ENCODE measurements around the gene PHF2. TPM values are rescaled to one million over a fixed set of nuclear protein-coding genes. Genes with fewer than 3 reads are reported as not detected.

PHF2 gene
- polyA plus RNA-seq, 1 of the 3 experiments (the other 2 are of a cell fraction), result 11.2 TPM

- Histone ChIP-seq H3K36me3 (replicated peaks in 1 of 2; ENCODE audit: control insufficient read depth in 1 of 2, insufficient read depth in 2 of 2, low read length in 1 of 2) (peaks cover 18 to 32% of the 10 kb centered on the region in 2 experiments), H3K79me2 (ENCODE audit: insufficient read depth) (no peaks in the 10 kb centered on the region), H3K4me2 (no peak overlapping the region), H3K9me3 (peaks cover 6% of the 10 kb centered on the region; the same call in 1 of the 2 replicates), H3K27me3 (ENCODE audit: insufficient read depth) (no peaks in the 10 kb centered on the region), H3K9ac (no peak overlapping the region), H3K4me3 (ENCODE audit: low read depth in 2 of 2, low read length in 1 of 2) (no peak overlapping the region), H3F3A (replicated peaks; ENCODE audit: insufficient read depth) (no peaks in the 10 kb centered on the region), H2AFZ (ENCODE audit: low read depth) (no peak overlapping the region), H3K9me2 (no peaks in the 10 kb centered on the region), H3K27ac (ENCODE audit: low read depth in 2 of 2, low read length in 1 of 2) (no peak overlapping the region), H4K20me1 (ENCODE audit: insufficient read depth) (no peaks in the 10 kb centered on the region), H3K4me1 (ENCODE audit: control insufficient read depth in 1 of 2, insufficient read depth in 2 of 2, low read depth in 1 of 2, low read length in 1 of 2) (no peaks in the 10 kb centered on the region; a peak in 2 of 4 replicates)
- CTCF ChIA-PET, result no interaction called here
- no peak for DNase-seq
- no peak for TF ChIP-seq TAF1 (IDR thresholded peaks at IDR 0.05; ENCODE audit: borderline replicate concordance, low read depth, low read length)
- TF ChIP-seq EZH2phosphoT487 (IDR thresholded peaks at IDR 0.05; ENCODE audit: borderline replicate concordance, low read depth), result no peak
- TF ChIP-seq NRF1 (IDR thresholded peaks at IDR 0.05; ENCODE audit: low read depth, low read length), result no peak
- no peak for TF ChIP-seq SIN3A (IDR thresholded peaks at IDR 0.05; ENCODE audit: borderline replicate concordance, low read depth, low read length)
- no peak for TF ChIP-seq FOXJ3 (CRISPR knock-in tag; IDR thresholded peaks at IDR 0.05)
- no peak for TF ChIP-seq RCOR1 (IDR thresholded peaks at IDR 0.05; ENCODE audit: low read length)
- TF ChIP-seq TCF12 (IDR thresholded peaks at IDR 0.05), result peak; percentile 47
- TF ChIP-seq NFIC (IDR thresholded peaks at IDR 0.05; ENCODE audit: borderline replicate concordance), result peak; percentile 34; the same call in 1 of the 2 replicates
- TF ChIP-seq RXRA (IDR thresholded peaks at IDR 0.05; ENCODE audit: borderline replicate concordance, low read depth), result no peak
- TF ChIP-seq CHD2 (IDR thresholded peaks at IDR 0.05; ENCODE audit: low read length, partially characterized antibody), result no peak
- POLR2A ChIA-PET, result no interaction called here
- 68% methylated on average over 4 of the region's 5 CpGs for WGBS (ENCODE audit: low lambda C conversion rate)
These were observed 66.6 kb downstream of the PHF2 start for GRCh38 chr9:93642961-93643360.

DNA sequence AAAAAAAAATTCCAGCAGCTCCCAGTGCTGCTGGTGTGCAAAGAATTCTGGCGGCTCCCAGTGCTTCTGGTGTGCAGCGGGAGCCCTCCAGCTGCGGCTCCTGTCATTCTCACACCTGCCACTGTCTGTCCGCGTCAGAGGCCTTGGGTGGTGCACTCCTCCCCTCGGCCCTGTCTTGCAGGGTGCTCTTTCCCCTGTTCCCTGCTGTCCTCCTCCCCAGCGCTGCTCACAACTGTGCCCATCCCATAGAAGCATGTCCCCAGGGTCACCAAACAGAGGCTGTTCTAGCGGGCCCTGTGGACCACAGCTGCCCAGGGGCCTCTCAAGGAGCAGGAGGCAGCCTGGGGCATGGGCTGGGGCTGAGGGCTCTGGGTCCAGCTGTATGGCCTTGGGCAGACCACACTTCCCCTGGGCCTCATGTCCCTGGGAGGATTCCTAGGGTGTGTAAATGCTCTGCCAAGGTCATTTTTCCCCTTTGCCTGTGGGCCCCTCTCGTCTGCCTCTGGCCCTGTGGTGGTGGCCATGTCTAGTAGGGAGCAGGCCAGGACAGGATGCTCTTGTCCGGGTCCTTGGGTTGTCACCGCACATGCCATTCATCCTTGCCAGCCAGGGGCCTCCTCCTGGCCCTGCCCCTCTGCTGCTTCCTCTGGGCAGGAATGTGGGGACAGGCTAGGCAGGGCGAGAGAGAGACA lies 68.2 kb downstream of the PHF2 start:
- DNase-seq, result no peak
- no peaks in the 10 kb centered on the region; a peak in 2 of 4 replicates for H3K4me1 ChIP-seq (ENCODE audit: control insufficient read depth in 1 of 2, insufficient read depth in 2 of 2, low read depth in 1 of 2, low read length in 1 of 2)
- H3K27ac ChIP-seq (ENCODE audit: low read depth in 2 of 2, low read length in 1 of 2), result no peak overlapping the region
- no peak overlapping the region for H3K4me3 ChIP-seq (ENCODE audit: low read depth in 2 of 2, low read length in 1 of 2)
- POLR2A ChIA-PET, result no interaction called here
- H3K79me2 ChIP-seq (ENCODE audit: insufficient read depth), result no peaks in the 10 kb centered on the region
- TF ChIP-seq NFIC (IDR thresholded peaks at IDR 0.05; ENCODE audit: borderline replicate concordance) (no peak), FOXJ3 (CRISPR knock-in tag; IDR thresholded peaks at IDR 0.05) (no peak), GATA2 (CRISPR knock-in tag; IDR thresholded peaks at IDR 0.05) (no peak), SIN3A (IDR thresholded peaks at IDR 0.05; ENCODE audit: borderline replicate concordance, low read depth, low read length) (no peak), TAF1 (IDR thresholded peaks at IDR 0.05; ENCODE audit: borderline replicate concordance, low read depth, low read length) (no peak), MXI1 (IDR thresholded peaks at IDR 0.05; ENCODE audit: low read depth, low read length) (no peak), RFX5 (IDR thresholded peaks at IDR 0.05; ENCODE audit: low read length) (no peak), PBX3 (IDR thresholded peaks at IDR 0.05) (no peak), EP300 (IDR thresholded peaks at IDR 0.05; ENCODE audit: borderline replicate concordance in 1 of 2, low read depth in 1 of 2, low read length in 1 of 2) (no peak)
- TF ChIP-seq, protein P1, sequence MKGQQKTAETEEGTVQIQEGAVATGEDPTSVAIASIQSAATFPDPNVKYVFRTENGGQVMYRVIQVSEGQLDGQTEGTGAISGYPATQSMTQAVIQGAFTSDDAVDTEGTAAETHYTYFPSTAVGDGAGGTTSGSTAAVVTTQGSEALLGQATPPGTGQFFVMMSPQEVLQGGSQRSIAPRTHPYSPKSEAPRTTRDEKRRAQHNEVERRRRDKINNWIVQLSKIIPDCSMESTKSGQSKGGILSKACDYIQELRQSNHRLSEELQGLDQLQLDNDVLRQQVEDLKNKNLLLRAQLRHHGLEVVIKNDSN (IDR thresholded peaks at IDR 0.05; ENCODE audit: borderline replicate concordance, low read depth), result no peak
- TF ChIP-seq, protein P2, sequence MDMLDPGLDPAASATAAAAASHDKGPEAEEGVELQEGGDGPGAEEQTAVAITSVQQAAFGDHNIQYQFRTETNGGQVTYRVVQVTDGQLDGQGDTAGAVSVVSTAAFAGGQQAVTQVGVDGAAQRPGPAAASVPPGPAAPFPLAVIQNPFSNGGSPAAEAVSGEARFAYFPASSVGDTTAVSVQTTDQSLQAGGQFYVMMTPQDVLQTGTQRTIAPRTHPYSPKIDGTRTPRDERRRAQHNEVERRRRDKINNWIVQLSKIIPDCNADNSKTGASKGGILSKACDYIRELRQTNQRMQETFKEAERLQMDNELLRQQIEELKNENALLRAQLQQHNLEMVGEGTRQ (IDR thresholded peaks at IDR 0.05; ENCODE audit: borderline replicate concordance, low read depth, low read length), result no peak
- H3K9ac ChIP-seq, result no peak overlapping the region
- no peaks in the 10 kb centered on the region for H3F3A ChIP-seq (replicated peaks; ENCODE audit: insufficient read depth)
- H3K9me2 ChIP-seq, result no peaks in the 10 kb centered on the region
- H4K20me1 ChIP-seq (ENCODE audit: insufficient read depth), result no peaks in the 10 kb centered on the region
- H3K4me2 ChIP-seq, result no peak overlapping the region
- H3K9me3 ChIP-seq, result no peaks in the 10 kb centered on the region
- H3K36me3 ChIP-seq (replicated peaks in 1 of 2; ENCODE audit: control insufficient read depth in 1 of 2, insufficient read depth in 2 of 2, low read length in 1 of 2), result peaks cover 18% of the 10 kb centered on the region in 2 experiments
- CTCF ChIA-PET, result no interaction called here
- no peaks in the 10 kb centered on the region for H3K27me3 ChIP-seq (ENCODE audit: insufficient read depth)
- 95% methylated on average over 8 of the region's 12 CpGs for WGBS (ENCODE audit: low lambda C conversion rate)
- H2AFZ ChIP-seq (ENCODE audit: low read depth), result no peak overlapping the region

Measured in SK-N-SH (cell line).